Stimulated activated CD8-positive, alpha-beta memory T cell treated with anti-CD3 and anti-CD28 coated beads, Interleukin-2, amount 100 ng/mL, for 1 hour (primary cell): ENCODE data around the gene ZNF253.
A peak's percentile ranks its signal among the peaks of the same experiment; 100 is the strongest.
"Not testable (repeated sequence)": the region's sequence is repeated elsewhere in the genome, so short reads cannot be mapped to it uniquely, and the experiment has no call there.

Experiments
- DNase-seq, 2 donors: peaks; one replicate each; pipeline ENCODE4 v3.0.0-alpha.2; 2020; ENCODE audit warnings: low read depth in 2 of 2

Gene ZNF253

DNA sequence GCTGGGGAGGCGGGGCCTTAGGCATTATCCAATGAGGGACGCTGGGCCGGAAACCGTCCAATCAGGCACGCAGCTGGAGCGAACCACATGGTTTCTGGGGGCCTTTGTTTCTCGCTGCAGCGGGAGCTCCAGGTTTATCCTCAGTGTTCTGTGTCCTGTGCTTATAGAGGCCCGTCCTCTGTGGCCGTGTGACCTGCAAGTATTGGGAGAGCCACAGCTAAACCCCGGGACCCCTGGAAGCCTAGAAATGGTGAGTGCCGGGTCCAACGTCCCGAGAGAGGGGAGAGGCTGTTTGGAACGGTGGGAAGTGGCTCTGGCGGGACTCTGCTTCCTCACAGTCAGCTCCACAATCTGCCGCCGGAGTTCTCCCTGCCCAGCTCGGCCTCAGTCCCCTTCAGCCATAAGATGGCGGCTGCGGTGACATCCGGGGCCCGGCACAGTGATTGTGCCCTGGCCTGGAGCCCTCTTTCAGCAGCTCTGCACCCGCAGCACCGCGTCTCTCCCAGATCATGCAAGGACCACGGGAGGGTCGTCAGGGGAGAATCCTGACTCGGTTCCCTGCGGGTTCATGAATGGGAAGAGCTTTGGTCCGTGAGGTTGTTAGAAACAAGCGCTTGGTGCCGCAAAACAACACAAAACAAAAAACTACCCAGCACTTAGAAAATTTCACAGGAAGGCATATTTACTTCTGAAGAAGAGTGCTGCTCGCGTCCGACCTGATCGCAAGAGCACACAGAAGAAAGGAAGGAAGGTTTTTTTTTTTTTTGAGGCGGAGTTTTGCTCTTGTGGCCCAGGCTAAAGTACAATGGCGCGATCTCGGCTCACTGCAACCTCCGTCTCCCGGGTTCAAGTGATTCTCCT lies at the start of gene ZNF253:
Gene ZNF253 (plus strand): TSS at position 133 of the 861 bp plus-strand sequence. CDS start 115 bp downstream, at position 248.
- peak; percentile 84 to 87 for DNase-seq

DNA sequence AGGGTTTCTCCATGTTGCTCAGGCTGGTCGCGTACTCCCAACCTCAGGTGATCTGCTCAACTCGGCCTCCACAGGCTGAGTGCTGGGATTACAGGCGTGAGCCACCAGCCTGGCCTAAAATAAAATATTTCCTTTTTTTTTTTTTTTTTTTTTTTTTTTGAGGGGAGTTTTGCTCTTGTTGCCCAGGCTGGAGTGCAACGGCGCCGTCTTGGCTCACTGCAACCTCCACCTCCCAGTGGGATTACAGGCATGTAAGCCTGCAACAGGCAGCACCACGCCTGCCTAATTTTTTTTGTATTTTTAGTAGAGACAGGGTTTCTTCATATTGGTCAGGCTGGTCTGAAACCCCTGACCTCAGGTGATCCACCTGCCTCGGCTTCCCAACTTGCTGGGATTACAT lies 49.0 kb upstream of the ZNF253 start:
- DNase-seq = no peak

DNA sequence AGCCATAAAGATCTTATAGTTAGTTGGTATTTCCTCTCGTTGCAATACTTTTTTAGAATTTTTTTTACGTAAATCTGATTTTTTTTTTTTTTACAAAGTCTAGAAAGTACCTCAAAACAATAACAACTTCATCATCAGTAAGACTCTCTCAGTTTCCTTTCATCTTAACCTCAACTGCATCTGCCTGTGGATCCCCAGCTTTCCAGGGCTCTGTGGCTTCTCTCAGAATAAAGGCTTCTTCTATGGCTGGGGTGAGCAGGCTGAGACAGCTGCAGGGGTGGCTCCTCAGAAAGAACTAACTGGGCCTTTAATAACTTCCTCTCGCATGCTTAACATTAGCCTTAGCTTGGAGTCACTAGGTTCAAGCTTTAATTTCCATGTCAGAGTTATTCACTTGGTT lies 48.3 kb upstream of the ZNF253 start:
- peak in 1 of 2 donors; percentile 30 for DNase-seq

DNA sequence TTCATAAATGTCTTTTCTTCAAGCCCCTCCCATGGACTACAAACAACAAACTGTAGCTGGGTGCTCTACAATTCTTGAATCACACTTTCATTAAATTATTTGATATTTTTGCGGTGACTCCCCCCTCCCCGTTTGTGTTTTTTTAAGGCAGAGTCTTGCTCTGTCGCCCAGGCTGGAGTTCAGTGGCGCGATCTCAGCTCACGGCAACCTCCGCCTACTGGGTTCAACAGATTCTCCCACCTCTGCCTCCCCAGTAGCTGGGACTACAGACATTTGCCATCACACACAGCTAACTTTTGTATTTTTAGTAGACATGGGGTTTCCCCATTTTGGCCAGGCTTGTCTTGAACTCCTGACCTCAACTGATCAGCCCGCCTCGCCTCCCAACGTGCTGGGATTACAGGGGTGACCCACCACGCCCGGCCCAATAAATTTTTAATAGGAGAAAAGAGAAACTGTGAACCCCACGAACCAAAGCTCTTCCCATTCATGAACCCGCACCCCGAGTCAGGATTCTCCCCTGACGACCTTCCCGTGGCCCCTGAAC lies 44.8 kb upstream of the ZNF253 start:
- DNase-seq = no peak

DNA sequence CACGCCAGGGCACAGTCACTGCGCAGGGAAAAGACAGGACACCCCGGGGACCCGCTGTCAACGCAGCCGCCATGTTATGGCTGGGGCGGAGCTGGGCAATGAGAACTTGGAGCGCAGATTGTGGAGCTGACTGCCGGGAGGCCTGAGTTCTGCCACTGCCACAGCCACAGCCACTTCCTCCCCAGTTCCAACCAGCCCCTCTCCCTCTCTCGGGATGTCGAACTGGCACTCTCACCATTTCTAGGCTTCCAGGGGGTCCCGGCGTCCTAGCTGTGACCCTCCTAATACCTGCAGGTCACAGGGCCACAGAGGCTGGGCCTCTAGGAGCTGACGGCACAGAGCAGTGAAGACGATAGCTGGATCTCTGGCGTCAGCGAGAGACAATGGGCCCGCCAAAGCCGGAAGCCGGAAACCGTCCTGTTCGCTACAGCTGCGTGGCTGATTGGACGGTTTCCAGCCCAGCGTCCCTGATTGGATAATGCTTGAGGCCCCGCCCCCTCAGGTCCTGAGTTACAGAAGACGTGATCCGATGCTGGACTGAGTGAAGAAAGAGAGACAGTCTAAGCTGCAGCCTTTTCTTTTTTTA lies 44.2 kb upstream of the ZNF253 start, which contains the start of gene ZNF506:
Gene ZNF506 (minus strand): TSS at position 385 of the 586 bp plus-strand sequence. CDS start 147 bp downstream, at position 238.
- DNase-seq = peak; percentile 94 to 97

DNA sequence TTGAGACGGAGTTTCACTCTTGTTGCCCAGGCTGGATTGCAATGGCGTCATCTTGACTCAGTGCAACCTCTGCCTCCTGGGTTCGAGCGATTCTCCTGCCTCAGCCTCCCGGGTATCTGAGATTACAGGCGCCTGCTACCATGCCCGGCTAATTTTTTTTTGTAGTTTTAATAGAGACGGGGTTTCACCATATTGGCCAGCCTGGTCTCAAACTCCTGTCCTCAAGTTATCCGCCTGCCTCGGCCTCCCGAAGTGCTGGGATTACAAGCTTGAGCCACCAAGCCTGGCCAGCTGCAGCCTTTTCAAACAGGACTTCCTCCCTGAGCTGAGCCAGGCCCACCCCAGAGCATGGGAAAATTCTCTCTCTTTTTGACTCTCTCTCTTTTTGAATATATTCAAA lies 43.7 kb upstream of the ZNF253 start:
- not testable (repeated sequence) for DNase-seq

DNA sequence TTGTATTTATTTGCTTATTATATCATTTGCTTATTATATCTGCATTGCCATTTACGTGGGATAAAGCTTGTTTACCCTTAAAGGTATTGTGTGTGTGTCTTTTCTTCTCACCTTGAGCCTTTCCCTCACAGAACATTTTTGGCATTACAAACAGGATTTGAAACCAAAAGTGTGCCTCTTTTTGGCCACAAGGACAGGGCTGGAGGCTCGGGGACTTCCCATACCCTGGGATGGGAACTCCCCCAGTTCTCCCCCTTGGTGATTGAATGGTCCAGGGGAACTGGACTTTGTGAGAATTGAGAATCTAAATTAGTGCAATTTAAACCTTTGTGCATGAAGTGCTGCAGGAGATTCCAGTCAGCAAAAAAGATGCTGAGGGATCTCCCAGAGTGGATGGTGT lies 41.8 kb upstream of the ZNF253 start:
- DNase-seq = no peak

DNA sequence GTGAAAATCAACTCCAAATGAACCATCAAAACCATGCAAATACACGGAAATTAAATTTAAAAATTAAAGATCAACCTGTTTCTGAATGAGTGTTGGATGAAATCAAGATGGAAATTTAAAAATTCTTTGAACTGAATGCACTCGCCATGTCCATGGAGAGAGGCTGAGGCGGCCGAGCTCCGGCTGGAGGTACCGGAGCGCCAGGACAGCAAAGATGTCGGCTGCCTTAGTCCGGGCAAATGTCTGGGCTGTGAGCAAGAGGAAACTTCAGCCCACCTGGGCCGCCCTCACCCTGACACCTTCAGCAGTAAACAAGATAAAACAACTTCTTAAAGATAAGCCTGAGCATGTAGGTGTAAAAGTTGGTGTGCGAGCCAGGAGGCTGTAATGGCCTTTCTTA lies 38.8 kb upstream of the ZNF253 start:
- DNase-seq = no peak

DNA sequence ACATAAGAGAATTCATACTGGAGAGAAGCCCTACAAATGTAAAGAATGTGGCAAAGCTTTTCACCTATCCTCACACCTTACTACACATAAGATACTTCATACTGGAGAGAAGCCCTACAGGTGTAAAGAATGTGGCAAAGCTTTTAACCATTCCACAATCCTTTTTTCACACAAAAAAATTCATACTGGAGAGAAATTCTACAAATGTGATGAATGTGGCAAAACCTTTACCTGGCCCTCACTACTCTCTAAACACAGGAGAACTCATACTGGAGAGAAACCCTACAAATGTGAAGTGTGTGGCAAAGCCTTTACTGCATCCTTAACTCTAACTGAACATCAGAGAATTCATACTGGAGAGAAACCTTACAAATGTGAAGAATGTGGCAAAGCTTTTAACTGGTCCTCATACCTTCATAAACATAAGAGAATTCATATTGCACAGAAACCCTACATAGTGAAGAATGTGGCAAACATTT lies 30.1 kb upstream of the ZNF253 start:
- DNase-seq = no peak

DNA sequence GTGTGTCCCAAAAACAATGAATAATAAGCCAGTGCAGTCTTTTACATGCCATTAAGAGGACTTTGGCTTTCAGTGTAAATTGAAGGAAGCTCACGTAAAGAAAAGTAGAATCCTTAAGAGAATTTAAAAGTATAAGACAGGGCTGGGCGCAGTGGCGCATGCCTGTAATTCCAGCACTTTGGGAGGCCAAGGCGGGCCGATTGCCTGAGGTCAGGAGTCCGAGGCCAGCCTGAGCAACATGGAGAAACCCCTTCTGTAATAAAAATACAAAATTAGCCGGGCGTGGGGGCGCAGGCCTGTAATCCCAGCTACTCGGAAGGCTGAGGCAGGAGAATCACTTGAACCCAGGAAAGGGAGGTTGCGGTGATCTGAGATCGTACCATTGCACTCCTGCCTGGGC lies 17.9 kb upstream of the ZNF253 start:
- DNase-seq = no peak

DNA sequence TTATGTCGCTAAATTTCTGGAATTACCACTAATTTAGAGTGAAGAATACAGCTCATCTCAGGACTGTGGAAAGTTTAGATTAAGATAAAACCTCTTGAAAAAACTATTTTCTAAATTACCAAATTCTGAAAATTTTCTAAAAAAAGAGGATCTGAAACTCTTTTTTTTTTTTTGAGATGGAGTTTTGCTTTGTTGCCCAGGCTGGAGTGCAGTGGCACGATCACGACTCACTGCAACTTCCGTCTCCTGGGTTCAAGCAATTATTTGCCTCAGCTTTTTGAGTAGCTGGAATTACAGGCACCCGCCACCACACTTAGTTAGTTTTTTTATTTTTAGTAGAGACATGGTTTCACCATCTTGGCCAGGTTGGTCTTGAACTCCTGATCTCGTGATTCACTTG lies 16.6 kb upstream of the ZNF253 start:
- DNase-seq = no peak

DNA sequence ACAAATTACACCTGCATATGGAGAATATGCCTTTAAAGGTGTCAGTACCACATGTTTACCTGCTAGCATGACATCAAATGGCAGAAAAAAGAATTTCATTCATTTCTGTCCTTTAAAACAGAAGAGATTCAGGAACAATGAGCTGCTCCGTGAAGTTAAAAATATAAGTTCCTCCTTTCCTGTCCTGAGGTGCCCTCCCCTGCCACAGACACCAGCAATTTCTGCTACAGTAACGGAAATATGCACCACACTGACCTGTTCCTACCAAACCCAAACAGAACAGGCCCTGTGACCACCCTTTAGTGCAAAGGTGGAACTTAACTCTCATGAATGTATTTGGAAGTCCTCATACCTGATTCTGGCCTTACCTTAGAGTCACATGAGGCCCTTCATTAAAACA lies 13.9 kb upstream of the ZNF253 start:
- DNase-seq = not testable (repeated sequence)

DNA sequence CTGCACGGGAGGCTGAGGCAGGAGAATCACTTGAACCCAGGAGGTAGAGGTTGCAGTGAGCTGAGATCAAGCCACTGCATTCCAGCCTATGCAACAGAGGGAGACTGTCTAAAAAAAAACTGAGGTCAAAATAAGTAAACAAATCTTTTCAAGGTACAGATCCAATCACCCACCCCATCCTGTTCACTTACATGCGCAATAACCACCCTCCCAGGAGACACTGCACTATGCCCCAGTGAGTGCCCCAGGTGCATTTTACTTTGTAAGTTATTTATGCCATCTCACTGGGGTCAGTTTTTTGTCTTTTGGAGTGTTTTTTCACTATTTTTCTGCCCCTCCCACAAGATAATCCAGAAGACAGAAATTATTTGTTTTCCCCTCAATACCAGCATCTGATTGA lies 6.9 kb upstream of the ZNF253 start:
- DNase-seq = no peak

DNA sequence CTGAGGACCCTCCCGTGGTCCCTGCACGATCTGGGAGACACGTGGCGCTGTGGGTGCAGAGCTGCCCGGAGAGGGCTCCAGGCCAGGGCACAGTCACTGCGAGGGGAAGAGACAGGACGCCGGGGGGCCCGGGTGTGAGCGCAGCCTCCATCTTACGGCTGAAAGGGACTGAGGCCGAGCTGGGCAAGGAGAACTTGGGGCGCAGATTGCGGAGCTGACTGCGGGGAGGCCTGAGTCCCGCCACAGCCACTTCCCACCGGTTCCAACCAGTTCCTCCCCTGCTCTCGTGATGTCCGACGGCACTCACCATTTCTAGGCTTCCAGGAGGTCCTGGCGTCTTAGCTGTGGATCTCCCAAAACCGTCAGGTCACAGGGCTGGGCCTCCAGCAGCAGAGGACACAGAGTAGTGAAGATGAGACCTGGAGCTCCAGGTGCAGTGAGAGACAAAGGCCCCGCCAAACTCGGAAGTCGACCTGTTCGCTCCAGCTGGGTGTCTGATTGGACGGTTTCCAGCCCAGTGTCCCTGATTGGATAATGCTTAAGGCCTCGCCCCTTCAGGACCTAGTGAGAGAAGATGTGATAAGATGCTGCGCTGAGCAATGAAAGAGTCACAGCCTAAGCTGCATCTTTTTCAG lies 4.8 kb upstream of the ZNF253 start:
- no peak for DNase-seq

DNA sequence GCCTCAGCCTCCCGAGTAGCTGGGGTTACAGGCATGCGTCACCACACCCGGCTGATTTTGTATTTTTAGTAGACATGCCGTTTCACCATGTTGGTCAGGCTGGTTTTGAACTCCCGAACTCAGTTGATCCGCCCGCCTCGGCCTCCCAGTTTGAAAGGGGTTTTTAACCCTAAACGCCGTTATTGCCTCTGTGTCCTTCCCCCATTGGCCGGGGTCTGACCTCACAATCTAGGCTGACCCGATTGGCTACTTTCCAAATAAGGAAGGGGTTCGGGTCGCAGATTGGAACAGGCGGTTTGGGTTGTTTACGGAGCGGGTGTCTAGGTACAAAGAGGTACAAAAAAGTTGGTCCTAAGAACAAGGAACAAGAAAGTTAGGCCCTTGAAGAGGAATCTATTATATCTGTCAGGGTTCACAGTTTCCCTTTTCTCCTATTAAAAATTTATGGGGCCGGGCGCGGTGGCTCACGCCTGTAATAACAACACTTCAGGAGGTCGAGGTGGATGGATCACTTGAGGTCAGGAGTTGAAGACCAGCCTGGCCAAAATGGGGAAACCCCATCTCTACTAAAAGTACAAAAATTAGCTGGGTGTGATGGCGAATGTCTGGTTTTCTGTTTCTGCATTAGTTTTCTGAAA lies 1.0 kb downstream of the ZNF253 start:
- no peak for DNase-seq

DNA sequence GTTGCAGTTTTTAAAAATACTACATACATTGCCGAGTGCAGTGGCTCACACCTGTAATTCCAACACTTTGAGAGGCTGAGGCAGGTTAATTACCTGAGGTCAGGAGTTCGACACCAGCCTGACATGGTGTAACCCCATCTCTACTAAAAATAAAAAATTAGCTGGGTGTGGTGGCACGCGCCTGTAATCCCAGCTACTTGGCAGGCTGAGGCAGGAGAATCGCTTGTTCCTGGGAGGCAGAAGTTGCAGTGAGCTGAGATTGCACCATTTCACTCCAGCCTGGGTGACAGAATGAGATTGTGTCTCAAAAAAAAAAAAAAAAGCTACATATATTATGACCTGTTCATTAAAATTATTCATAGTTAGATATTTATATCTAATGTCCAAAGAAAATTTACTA lies 4.4 kb downstream of the ZNF253 start:
- DNase-seq = not testable (repeated sequence)

DNA sequence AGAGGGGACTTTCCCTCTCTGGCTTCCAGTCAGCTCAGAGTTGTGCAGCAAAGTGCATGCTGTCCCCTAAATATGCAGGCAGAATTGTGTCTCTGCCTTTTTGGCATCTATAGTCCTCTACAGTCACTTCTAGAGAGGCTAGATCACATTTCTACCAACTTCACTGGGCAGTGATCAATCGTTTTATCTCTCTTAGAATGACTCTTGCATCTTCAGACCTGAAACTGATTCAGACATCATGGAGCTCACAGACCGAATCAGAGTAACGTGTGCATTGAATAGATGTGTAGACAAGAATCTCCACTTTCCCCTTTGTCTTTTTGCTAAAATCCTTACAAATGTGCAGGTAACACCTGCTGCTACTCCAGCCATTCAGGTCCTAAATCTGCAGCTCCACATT lies 6.2 kb downstream of the ZNF253 start:
- DNase-seq = no peak

DNA sequence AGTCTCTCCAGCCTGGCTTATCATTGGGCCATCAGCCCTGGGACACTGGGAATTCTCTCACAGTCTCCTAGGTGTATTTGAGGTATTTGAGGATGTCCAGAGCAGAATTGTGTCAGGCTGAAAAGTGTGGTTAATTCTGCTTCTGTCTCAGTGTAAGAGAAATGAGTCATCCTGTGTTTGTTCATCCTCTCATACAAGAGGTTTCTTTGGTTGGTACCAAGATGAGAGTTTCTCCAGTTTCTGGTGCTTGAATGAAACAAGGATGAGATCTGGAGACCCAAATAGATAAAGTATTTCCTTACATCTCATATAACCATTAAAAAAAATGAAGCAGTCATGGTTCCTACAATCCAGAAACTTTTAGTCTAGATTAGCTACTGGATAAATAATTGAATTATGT lies 7.7 kb downstream of the ZNF253 start:
- no peak for DNase-seq

DNA sequence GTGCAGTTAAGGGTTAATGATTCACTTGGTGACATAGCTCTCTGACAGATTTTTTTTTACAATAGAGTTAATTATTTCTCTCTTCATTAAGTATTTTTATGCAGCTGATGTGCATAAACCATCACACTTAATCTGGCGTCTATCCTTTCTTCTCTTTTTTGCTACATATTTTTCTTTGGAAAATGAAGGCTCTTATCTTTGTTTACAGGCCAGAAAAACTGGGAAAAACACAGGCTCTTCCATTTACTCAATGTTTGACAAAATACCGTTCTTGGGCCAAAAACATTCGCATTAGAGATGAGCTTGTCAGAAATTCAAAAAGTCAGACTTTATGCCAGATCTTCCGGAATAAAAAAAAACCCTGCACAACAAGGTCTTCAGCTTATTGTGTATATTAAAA lies 12.0 kb downstream of the ZNF253 start:
- no peak for DNase-seq

DNA sequence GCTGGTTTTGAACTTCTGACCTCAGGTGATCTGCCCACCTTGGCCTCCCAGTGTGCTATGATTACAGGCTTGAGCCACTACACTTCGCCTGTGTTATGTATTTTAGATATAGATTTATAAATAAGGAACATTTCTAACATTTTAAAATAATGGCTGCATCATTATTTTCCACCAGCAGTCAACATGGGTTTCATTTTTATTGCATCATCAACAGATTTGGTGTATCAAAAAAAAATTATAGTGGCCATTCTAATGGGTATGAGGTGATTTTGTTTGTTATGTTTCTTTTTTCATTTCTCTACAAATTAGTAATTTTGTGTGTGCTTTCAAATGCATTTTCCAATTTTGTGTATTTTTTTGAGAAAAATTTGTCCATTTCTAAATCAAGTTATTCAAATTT lies 18.9 kb downstream of the ZNF253 start:
- no peak for DNase-seq

DNA sequence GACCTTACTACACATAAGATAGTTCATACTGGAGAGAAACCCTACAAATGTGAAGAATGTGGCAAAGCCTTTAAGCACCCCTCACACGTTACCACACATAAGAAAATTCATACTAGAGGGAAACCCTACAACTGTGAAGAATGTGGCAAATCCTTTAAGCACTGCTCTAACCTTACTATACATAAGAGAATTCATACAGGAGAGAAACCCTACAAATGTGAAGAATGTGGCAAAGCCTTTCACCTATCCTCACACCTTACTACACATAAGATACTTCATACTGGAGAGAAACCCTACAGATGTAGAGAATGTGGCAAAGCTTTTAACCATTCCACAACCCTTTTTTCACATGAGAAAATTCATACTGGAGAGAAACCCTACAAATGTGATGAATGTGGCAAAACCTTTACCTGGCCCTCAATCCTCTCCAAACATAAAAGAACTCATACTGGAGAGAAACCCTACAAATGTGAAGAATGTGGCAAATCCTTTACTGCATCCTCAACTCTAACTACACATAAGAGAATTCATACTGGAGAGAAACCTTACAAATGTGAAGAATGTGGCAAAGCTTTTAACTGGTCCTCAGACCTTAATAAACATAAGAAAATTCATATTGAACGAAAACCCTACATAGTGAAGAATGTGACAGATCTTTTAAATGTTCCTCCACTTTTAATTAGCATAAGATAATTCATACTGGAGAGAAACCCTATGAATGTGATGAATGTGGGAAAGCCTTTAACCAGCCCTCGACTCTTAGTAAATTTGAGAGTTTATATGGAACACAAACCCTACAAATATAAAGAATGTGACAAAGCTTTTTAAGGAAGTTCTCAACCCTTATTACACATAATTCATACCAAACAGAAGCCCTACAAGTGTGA lies 26.6 kb downstream of the ZNF253 start:
- DNase-seq = not testable (repeated sequence)
